Erythroblast (primary cell): ENCODE measurements around the gene SHISAL2B.

ENCODE experiments used
- GATA1 ChIP-seq: IDR thresholded peaks from 2 replicates; pipeline ENCODE4 v1.6.1; 2011; ENCODE audit warnings: low read depth, mild to moderate bottlenecking, control low read depth, low read length, moderate library complexity
- POLR2A ChIP-seq: IDR thresholded peaks from 2 replicates; pipeline ENCODE4 v1.6.1; 2011; ENCODE audit warnings: mild to moderate bottlenecking, low read length

DNA sequence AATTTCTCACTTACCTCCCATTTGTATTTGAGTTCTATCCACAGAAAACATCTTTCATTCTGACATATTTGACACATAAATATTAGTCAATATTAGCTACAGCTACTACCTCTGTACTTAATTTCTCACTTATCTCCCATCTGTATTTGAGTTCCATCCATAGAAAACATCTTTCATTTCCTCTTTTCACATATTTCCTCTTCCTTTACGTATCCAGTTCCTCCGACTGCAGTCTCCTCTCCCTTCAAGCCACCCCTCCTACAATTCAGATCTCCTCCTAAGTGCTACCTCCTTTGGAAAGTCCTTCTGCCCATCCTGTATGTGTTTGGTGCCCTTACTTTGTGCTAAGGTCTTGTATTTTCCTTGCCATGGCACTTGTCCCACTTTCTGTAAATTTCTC is 76.6 kb downstream of the SHISAL2B start:
- no peak for TF ChIP-seq GATA1
- TF ChIP-seq POLR2A, result no peak
